Hepatocyte (in vitro differentiated cells): ENCODE results near the gene SKP1.

ENCODE experiments used
- EZH2 ChIP-seq: fragments of 200-600 bp; sonication (generic); IDR thresholded peaks from 2 replicates; pipeline ENCODE4 v1.6.1; 2016; ENCODE audit warnings: antibody characterized with exemption, mild to moderate bottlenecking, borderline replicate concordance
- EZH2phosphoT487 ChIP-seq: fragments of 200-600 bp; sonication (generic); IDR thresholded peaks from one replicate; pipeline ENCODE4 v1.6.1; 2018; ENCODE audit warnings: antibody characterized with exemption, mild to moderate bottlenecking, low read depth, moderate library complexity; ENCODE audit not compliant: unreplicated experiment, severe bottlenecking
- TF ChIP-seq, protein P1 (sequence below): fragments of 200-600 bp; sonication (generic); IDR thresholded peaks from 2 replicates; pipeline ENCODE4 v1.5.1; 2016; ENCODE audit warnings: antibody characterized with exemption, mild to moderate bottlenecking; ENCODE audit not compliant: poor library complexity

DNA sequence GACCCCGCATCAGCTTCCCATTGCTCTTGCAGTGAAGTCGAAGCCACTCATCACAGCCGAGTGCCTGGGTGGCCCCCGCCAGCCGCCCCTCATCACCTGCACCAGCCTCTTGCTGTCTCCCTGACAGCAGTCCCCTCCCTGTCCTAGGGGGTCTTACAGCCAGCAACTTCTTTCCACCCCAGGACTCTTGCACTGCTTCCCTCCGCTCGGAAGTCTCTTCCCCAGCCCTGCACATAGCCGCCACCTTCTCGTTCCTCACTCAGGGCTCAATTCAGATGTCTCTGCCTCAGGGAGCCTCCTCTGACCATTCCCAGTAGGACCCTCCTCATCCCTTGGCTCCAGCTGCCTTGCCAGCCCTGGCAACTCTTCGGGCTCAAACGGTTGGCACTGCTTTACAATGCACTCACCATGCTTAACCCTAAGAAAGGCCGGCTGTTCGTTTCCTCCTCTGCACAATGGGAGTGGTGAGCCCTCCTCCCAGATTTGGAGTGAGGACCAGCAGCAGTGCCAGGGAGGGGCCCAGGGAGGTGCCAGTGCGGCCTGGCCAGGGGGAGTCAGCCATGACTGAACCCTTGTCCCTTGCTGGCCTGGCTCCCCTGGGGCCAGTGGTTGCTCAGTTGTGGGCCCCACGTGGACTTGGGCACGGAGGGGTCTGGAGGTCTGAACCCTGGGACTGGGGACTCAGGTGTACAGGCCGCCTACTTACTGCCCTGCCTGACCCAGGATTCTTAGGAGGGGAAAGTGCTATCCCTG, 56.2 kb downstream of the SKP1 start:
- TF ChIP-seq, protein P1, sequence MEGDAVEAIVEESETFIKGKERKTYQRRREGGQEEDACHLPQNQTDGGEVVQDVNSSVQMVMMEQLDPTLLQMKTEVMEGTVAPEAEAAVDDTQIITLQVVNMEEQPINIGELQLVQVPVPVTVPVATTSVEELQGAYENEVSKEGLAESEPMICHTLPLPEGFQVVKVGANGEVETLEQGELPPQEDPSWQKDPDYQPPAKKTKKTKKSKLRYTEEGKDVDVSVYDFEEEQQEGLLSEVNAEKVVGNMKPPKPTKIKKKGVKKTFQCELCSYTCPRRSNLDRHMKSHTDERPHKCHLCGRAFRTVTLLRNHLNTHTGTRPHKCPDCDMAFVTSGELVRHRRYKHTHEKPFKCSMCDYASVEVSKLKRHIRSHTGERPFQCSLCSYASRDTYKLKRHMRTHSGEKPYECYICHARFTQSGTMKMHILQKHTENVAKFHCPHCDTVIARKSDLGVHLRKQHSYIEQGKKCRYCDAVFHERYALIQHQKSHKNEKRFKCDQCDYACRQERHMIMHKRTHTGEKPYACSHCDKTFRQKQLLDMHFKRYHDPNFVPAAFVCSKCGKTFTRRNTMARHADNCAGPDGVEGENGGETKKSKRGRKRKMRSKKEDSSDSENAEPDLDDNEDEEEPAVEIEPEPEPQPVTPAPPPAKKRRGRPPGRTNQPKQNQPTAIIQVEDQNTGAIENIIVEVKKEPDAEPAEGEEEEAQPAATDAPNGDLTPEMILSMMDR: no peak
- TF ChIP-seq EZH2phosphoT487 (no peak), EZH2 (no peak)
